Gastrocnemius medialis (tissue), 4 donors: Measurements from ENCODE around the gene PDE1C.

ENCODE experiments used
- CTCF ChIP-seq, 5 experiments: fragments of 450-650 bp in 3 of 5; fragments of 200-600 bp in 2 of 5; sonication (generic) in 2 of 5; IDR thresholded peaks in 4 of 5; conservative IDR thresholded peaks in 1 of 5; 1 replicate in 4 of 5; 2 replicates in 1 of 5; pipeline ENCODE4 v1.5.1; 2016 to 2019; ENCODE audit warnings: antibody characterized with exemption in 5 of 5, mild to moderate bottlenecking in 3 of 5, moderate library complexity in 3 of 5
- POLR2A ChIP-seq, 2 donors: fragments of 450-650 bp; IDR thresholded peaks; one replicate each; pipeline ENCODE4 v1.6.1; 2017; ENCODE audit warnings: antibody characterized with exemption in 2 of 2, mild to moderate bottlenecking in 2 of 2, moderate library complexity in 2 of 2

GRCh38 chr7:32018845-32019578 lies 51.2 kb downstream of the PDE1C start:
- TF ChIP-seq CTCF (IDR thresholded peaks at IDR 0.05 in 4 of 5, conservative IDR thresholded peaks at IDR 0.05 in 1 of 5) (no peak), POLR2A (IDR thresholded peaks at IDR 0.05) (no peak)
